ENCODE data around the gene CST9.

CST9 gene

DNA sequence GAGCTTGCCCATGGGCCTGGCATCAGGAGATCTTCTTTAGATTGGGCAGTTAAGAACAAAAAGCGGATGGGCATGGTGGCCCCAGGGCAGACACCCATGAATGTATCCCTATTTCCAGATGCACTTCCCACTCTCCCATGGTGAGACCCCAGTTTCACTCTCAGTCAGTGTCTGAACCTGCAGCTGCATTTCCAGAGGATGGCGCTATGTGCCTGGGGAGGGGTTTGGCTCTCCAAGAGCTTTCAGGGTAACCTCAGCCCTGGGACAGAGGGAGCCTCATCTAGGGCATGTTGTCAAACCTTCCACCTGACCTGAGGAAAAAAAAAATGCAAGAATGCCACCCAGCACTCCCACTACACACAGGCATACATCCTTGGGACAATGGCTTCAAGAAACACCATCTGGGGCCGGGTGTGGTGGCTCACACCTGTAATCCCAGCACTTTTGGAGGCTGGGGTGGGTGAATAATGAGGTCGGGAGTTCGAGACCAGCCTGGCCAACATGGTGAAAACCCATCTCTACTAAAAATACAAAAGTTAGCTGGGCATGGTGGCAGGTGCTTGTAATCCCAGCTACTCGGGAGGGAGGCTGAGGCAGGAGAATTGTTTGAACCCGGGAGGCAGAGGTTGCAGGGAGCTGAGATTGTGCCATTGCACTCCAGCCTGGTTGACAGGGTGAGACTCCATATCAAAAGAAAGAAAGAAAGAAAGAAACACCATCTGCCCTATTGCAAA, 39.4 kb downstream of the CST9 start:
- Histone ChIP-seq H3K4me2 (ENCODE audit: low read length) (no peak overlapping the region), H3K79me2 (ENCODE audit: control insufficient read depth, low read length) (no peaks in the 10 kb centered on the region), H3F3A (ENCODE audit: control insufficient read depth, insufficient read depth) (no peaks in the 10 kb centered on the region), H4K20me1 (ENCODE audit: control insufficient read depth, insufficient read depth, low read depth, low read length) (no peaks in the 10 kb centered on the region), H3K4me3 (ENCODE audit: low read length) (no peak overlapping the region), H3K9me3 (ENCODE audit: control insufficient read depth, insufficient read depth, low read length) (no peaks in the 10 kb centered on the region), H3K27me3 (ENCODE audit: control insufficient read depth, low read length) (no peaks in the 10 kb centered on the region), H3K27ac (ENCODE audit: low read depth, low read length) (no peak overlapping the region), H3K4me1 (ENCODE audit: control insufficient read depth, low read length) (no peaks in the 10 kb centered on the region), H3K36me3 (ENCODE audit: control insufficient read depth, low read length) (no peaks in the 10 kb centered on the region), H3K9me2 (replicated peaks; ENCODE audit: control insufficient read depth, low read length) (no peaks in the 10 kb centered on the region)
- no peak for TF ChIP-seq EZH2phosphoT487 (IDR thresholded peaks at IDR 0.05; ENCODE audit: borderline replicate concordance, low read length)
- TF ChIP-seq, protein P1, sequence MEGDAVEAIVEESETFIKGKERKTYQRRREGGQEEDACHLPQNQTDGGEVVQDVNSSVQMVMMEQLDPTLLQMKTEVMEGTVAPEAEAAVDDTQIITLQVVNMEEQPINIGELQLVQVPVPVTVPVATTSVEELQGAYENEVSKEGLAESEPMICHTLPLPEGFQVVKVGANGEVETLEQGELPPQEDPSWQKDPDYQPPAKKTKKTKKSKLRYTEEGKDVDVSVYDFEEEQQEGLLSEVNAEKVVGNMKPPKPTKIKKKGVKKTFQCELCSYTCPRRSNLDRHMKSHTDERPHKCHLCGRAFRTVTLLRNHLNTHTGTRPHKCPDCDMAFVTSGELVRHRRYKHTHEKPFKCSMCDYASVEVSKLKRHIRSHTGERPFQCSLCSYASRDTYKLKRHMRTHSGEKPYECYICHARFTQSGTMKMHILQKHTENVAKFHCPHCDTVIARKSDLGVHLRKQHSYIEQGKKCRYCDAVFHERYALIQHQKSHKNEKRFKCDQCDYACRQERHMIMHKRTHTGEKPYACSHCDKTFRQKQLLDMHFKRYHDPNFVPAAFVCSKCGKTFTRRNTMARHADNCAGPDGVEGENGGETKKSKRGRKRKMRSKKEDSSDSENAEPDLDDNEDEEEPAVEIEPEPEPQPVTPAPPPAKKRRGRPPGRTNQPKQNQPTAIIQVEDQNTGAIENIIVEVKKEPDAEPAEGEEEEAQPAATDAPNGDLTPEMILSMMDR (IDR thresholded peaks at IDR 0.05; ENCODE audit: low read depth, low read length, poor library complexity, severe bottlenecking) = no peak

DNA sequence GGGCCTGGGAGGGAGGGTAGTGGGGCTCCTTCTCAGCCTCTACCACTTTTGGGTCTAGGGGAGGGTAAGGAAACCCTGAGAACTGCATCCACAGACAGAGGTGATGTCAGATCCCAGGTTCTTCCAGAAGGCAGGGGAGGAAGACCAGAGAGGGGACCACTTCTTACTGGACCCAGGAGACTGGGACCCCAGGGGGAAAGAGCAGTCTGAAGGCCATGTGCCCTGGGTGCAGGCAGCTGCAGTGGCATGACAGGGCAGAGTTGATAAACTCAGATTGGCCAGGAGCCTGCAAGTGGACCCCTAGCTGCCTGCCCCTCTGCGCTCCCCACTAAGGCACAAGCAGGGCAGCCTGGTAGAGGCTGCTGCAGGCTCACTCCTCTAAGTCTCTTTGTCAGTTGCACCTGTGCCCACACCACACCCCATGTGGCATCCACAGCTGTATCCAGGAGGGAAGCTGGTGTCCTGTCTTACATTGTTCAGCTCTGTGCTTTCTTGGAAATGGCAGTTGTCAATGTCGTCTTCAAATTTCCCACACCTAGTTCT, 40.1 kb downstream of the CST9 start:
- no peaks in the 10 kb centered on the region for H4K20me1 ChIP-seq (ENCODE audit: control insufficient read depth, insufficient read depth, low read depth, low read length)
- H3K27ac ChIP-seq (ENCODE audit: low read depth, low read length) = no peak overlapping the region
- no peak for TF ChIP-seq EZH2phosphoT487 (IDR thresholded peaks at IDR 0.05; ENCODE audit: borderline replicate concordance, low read length)
- TF ChIP-seq, protein P1 (IDR thresholded peaks at IDR 0.05; ENCODE audit: low read depth, low read length, poor library complexity, severe bottlenecking) = no peak
- no peaks in the 10 kb centered on the region for H3K27me3 ChIP-seq (ENCODE audit: control insufficient read depth, low read length)
- H3K79me2 ChIP-seq (ENCODE audit: control insufficient read depth, low read length) = no peaks in the 10 kb centered on the region
- no peak overlapping the region for H3K4me3 ChIP-seq (ENCODE audit: low read length)
- no peaks in the 10 kb centered on the region for H3F3A ChIP-seq (ENCODE audit: control insufficient read depth, insufficient read depth)
- no peaks in the 10 kb centered on the region for H3K36me3 ChIP-seq (ENCODE audit: control insufficient read depth, low read length)
- no peaks in the 10 kb centered on the region for H3K4me1 ChIP-seq (ENCODE audit: control insufficient read depth, low read length)
- H3K4me2 ChIP-seq (ENCODE audit: low read length) = no peak overlapping the region
- H3K9me3 ChIP-seq (ENCODE audit: control insufficient read depth, insufficient read depth, low read length) = no peaks in the 10 kb centered on the region
- H3K9me2 ChIP-seq (replicated peaks; ENCODE audit: control insufficient read depth, low read length) = no peaks in the 10 kb centered on the region

DNA sequence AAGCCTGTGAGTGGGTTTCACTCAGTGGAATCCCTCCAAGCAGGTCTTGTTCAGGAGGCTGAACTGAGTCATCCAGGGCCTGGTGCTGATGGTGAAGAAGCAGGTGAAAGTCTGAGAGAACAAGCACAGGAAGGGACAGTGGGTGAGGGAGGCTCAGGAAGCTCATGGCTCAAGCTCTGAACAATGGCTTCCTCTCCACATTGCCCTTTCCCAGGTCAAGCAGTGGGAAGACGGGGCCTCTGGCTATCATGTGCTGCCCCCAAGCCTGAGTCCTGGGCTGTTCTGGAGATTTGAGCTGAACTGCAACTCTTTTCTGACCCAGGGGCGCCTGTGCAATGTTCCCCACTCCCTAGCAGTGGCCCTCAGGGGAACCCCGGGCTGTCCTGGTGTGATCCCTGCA, 40.8 kb downstream of the CST9 start:
- H3K27me3 ChIP-seq (ENCODE audit: control insufficient read depth, low read length) = no peaks in the 10 kb centered on the region
- TF ChIP-seq, protein P1 (IDR thresholded peaks at IDR 0.05; ENCODE audit: low read depth, low read length, poor library complexity, severe bottlenecking) = no peak
- no peak for TF ChIP-seq EZH2phosphoT487 (IDR thresholded peaks at IDR 0.05; ENCODE audit: borderline replicate concordance, low read length)
- no peak overlapping the region for H3K4me2 ChIP-seq (ENCODE audit: low read length)
- no peak overlapping the region for H3K27ac ChIP-seq (ENCODE audit: low read depth, low read length)
- no peak overlapping the region for H3K4me3 ChIP-seq (ENCODE audit: low read length)
- H3K4me1 ChIP-seq (ENCODE audit: control insufficient read depth, low read length) = no peaks in the 10 kb centered on the region
- H4K20me1 ChIP-seq (ENCODE audit: control insufficient read depth, insufficient read depth, low read depth, low read length) = no peaks in the 10 kb centered on the region
- H3K9me2 ChIP-seq (replicated peaks; ENCODE audit: control insufficient read depth, low read length) = no peaks in the 10 kb centered on the region
- no peaks in the 10 kb centered on the region for H3K36me3 ChIP-seq (ENCODE audit: control insufficient read depth, low read length)
- no peaks in the 10 kb centered on the region for H3K9me3 ChIP-seq (ENCODE audit: control insufficient read depth, insufficient read depth, low read length)
- no peaks in the 10 kb centered on the region for H3F3A ChIP-seq (ENCODE audit: control insufficient read depth, insufficient read depth)
- no peaks in the 10 kb centered on the region for H3K79me2 ChIP-seq (ENCODE audit: control insufficient read depth, low read length)

Data from DOHH2 (cell line).